Skin of body (tissue), 2 donors: ENCODE results near the gene TMPRSS3. TPM values are rescaled to one million over a fixed set of nuclear protein-coding genes. Genes with fewer than 3 reads are reported as not detected.

ENCODE experiments used
- DNase-seq: peaks from one replicate; lab custom pipeline; 2025; lab: John Stamatoyannopoulos, UW
- total RNA-seq: library from RNA; depleted of rRNA; stranded (reverse); fragments of >200 nt; gene quantifications from one replicate; pipeline ENCODE4 v1.2.3, GENCODE V29; 2014

The TMPRSS3 gene
- total RNA-seq, 1 donor from 2014 or later, result 0.30 TPM

DNA sequence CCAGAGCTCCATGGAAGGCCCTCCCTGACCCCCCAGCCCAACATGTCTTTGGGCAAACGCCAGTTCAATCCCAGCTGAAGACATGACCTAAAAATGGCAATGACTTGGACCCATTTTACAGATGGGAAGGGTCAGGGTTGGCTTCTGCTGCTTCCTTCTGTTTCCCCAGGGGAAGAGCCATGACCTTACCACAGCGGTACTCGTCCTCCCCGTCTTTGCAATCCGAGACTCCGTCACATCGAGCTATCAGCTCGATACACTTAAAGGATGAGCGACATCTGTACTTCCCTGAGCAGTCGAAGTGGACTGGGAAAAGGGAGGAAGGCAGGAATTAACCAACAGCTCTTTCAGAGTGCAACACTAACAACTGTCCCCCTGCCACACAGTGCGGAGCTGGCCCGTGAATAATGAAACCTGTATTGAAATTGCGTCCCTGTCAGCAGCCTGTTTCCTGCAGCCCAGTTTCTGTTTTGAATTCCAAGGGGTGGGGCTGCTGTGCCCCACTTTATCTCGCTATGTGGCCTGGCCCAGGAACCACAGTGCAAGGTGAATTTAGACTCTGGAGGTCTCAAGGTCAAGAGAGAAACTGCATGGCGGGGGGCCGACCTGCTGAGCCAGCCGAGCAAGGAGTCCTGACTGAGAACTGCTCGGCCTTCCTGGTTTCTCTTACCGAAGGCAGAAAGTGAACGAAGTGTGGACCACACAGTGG lies 7.0 kb downstream of the TMPRSS3 start:
- DNase-seq, result no peak

DNA sequence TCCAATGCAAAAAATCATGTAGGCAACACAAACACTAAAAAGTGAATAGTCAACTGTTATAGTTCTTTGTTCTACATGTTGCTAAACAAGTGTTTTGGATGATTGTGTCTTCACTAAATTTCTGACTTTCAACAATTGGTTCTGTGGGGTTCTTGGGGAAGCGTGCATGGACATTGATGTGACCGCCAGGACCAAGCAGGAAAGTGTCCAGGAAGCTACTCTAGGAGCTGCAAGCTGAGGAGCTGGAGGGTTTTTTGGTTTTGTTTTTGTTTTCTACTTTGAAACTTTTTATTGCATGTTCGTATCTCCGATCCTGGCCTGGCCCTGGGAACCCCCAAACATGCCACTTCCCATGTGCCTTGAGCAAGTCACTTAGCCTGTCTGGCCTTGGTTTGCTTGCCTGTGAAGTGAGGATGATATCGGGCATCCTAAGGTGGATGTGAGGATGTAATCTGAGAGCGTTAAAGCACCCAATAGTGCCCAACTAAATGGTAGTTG lies 8.0 kb downstream of the TMPRSS3 start:
- DNase-seq, result no peak

DNA sequence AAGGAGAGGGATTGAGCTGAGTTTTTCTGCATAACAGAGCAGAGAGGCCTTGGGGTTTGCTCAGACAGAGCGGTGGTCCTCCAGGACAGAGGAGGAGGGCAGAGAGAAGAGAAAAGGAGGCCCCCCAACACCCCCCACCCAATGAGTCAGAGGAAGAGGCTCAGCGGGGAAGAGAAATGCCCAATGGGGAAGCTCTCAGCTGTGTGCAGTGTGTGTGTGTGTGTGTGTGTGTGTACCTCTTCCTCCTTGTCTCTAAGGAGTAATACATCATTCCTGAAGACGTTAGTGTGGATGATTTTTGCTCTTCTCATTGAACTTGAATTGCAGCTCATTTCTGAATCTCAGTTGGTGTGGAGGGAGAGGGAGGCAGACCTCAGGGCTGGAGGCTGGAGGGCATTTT lies 8.7 kb downstream of the TMPRSS3 start:
- DNase-seq, result no peak

DNA sequence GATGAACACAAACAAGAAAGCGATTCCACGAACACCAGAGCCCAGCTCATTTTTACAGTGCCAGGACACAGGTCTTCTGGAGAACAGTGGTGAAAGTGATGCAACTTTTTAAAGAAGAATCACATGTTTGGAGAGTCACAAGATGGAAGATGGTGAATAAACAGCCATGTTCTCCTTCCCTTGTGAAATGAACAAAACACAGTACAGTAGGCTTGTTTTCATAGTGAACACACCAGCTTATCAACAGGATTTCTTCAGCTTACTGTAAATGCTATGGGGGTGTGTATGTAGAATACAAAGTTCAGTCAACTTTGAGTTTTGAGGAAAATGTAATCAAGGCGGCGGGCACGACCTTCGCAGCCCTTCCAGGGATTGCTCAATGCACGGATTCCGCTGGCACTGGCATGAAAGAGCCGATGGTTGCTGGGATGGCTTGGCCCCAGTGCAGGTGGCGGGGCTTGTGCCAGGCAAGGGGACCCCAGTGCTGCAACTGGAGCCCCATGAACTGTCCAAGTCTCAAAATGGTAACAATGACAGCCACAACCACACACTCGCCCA lies 9.7 kb downstream of the TMPRSS3 start:
- DNase-seq, result no peak

DNA sequence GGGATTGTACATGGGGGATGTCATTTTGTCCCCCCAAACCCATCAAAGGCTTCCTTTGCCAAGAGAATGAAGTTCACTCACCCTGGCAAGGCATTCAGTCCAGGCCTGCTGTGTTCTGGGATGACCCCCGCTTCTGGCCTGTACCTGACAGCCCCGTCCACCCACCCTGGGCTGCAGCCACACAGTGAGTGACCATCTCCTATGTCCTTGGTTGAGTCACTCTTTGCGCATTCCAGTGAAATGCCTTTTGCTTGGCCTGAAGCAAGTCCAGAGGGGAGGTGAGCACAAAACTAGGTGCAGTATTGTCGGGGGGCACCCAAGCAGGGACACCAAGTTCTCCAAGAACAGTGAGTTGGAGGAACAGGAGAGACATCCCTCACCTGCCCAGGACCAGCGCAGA lies 10.2 kb downstream of the TMPRSS3 start:
- DNase-seq, result no peak

DNA sequence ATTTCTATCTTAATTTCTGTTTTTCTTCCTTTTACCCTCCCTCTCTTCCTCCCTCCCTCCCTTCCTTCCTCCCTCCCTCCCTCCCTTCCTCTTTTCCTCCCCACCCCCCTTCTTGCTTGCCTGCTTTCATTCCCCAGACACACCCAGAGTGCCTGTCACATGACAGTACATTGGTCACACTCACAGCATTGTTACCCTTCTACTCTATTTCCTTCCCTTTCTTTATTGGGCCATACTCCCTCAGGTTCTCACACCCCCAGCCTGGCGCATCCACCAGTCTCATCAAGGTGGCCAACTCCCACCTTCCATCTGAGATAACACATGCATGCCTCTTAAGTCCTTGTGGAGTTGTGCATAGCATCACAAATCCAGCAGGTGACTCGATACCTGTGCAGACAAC lies 10.9 kb downstream of the TMPRSS3 start:
- DNase-seq, result no peak

DNA sequence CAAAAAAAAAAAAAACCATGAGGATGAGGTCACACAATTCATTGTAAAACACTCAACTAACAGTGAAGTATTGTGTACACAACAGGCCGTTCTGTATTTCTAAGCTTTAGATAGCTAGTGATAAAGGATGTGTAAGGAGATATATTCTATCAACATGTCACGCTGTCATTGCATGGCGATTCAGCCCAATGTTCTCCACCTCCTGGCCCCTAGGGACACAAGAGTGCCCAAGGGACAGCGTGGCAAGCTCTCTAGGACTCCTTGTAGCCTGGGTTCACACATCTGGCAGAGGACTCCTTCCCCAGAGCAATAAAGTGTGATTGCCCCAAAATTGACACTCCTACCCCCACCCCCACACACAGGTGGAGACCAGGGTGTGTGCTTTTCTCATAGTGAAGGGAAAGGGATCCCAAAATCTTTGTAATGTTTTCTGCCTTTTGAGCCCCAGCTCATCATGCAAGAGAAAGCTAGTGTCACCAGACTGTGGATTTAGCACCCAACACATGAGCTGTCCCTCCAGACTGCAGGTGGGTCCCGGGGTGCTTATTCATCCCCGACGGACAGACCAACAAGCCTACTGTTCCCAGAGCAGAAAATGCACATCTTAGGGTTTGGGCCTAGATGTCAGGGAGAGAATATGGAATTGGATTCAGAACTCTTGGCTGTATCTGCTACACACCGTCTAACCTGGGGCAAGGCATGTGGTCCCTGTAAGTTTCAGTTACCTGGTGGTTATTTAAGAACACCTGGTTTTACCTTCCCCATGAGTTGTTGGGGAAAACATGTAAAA lies 11.5 kb downstream of the TMPRSS3 start:
- DNase-seq, result no peak

DNA sequence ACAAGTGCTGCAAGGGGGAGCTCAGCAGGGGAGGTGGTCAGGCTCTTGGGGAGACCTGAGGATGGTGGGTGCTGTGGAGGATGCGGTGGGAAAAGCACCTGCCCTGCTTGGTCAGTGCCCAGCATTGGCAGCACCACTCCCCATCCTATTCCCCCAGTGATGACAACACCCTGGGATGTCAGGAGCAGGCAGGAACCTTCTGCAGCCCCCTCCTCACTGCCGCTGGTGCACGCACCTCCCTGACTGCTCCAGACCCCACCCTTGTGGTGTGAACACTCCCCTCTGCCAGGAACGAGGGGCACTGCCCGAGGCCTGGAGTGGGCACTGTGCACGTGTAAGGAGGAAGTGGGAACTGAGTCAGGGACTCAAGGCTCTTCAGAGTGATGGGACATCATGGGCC lies 12.5 kb downstream of the TMPRSS3 start:
- no peak for DNase-seq

DNA sequence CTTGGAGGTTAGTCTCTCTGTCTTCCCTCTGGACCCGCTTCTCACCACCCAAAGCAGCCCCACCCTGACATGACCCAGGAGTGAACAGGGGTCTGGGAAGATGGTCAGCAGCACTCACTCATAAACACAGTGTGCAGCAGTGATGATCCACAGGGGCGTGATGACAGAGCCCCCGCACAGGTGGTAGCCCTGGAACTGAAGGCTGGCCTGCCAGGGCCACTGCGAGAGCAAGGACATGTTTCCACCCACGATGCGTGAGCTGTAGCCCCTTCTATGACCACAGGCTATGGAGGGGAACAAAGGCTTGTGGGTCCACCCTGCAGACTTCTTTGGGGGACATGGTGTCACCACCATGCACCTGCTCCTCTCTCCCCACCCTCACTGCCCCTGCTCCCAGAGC lies 12.9 kb downstream of the TMPRSS3 start:
- DNase-seq, result no peak

DNA sequence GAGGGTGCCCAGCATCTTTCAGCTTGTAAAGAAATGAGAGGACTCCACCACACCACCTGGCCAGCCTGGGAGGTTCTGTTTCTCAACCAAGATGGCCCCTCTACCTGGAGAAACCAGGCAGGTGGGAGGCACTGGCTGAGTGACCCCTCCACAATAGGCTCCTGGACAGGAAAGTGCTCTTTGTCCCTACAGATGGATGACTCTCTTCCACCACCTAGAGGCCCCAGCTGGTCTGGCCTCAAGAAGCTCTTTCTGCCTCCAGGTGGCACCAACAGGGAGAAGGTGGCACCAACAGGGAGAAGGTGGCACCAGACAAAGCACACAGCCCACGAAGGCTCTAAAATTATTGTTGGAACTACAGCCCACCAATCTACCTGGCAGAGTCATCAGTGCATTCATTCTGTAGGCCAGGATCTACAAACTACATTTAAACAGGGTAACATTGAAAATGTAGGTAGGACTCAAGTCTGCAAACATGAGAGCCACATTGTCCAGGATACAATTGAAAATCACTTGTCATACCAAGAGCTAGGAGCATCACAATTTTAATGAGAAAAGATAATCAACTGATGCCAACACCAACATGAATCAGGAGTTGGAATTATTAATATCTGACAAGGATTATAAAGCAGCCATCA lies 14.4 kb downstream of the TMPRSS3 start:
- no peak for DNase-seq

DNA sequence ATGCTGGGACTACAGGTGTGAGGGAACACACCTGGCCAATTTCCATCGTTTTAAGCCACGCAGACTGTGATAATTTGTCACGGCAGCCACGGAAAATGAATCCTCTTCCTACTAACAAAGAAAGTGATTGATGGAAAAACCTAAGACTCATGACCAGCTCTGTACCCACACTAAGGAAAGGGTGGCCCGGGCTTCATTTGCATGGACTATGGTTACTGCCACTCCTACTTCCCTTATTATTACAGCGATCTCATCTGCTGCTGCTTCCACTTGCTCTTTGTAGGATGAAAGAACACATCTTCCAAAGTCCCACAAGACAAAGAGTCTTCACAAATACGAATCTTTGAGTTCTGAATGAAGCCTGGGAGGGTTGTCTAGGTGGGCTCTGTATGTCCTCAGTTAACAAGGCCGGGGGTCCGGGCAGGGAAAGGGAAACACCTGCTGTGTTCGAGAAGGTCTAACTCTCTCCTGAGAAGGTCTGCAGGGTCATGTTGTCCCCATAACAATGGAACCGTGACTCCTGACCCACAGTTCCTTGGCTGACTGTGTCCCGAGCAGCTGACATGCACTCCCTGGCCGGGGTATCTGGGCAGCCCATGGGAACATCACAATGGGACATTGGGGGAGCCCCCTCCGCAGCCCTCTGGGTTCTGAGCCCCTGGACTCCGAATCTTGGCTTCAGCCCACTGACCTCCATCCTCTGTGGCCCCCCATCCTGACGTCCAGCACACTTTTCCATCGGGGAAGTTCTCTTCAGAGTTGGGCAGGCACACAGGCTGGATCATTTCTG lies 16.2 kb downstream of the TMPRSS3 start:
- DNase-seq, result no peak

DNA sequence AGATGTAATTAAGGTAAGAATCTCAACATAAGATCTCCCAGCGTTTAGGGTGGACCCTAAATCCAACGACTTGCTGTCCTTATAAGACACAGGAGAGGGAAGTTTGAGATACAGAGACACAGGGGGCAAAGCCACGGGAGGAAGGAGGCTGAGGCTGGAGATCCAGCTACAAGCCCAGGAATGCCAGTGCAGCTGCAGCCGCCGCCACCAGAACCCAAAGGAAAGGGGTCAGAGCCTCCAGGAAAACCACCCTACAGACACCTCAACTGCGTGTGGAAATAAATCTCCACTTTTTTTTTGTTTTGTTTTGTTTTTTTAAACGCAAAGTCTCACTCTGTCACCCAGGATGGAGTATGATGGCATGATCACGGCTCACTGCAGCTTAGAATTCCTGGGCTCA lies 17.4 kb downstream of the TMPRSS3 start:
- no peak for DNase-seq

DNA sequence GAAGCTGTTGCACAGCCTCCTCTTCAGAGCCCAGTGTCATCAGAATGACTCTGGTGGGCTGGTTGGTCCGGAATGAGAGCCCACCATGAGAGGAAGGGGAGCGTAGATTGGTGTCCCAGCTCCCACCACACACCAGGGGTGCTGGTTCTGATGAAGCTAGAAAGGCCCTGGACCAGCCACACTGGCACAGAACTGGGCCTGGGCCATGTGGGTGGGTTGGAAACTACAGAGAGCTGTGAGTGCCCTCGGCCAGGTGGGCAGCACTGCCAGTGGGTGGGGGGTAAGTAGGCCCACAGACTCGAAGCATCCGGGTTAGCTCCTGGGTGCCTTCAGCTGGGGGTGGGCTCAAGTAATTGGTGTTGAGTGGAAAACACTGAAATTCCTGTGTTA lies 17.9 kb downstream of the TMPRSS3 start:
- no peak for DNase-seq

DNA sequence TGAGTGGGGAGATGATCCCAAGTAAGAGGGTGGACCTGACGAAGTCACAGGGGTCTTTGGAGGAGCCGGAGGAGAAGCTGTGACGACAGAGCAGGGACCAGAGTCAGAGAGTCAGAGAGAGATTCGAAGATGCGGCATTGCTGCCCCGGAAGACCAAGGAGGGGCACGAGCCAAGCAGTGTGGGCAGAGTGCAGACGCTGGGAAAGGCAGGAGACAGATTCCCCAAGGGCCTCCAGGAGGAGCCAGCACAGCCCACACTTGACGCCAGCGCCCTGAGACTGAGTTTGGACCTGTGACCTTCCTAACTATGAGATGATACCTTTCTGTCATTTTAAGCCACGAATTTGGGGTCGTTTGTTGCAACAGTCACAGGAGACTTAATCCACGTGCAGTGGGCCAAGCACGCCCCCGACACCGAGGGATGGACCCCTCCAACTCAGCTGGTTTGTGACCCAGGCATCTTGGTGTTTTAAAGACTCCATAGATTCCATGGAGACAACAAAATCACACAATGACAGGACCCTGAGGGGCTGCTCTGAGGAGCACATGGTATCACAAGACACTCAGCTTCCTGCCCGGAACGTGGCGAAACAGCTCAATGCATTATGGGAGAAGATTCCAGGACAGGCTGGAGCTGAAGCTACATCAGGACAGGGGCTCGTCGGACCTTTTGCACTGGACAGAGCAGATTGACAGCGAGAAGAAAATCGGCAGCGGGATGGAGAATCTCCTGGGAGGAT lies 18.5 kb downstream of the TMPRSS3 start:
- no peak for DNase-seq

DNA sequence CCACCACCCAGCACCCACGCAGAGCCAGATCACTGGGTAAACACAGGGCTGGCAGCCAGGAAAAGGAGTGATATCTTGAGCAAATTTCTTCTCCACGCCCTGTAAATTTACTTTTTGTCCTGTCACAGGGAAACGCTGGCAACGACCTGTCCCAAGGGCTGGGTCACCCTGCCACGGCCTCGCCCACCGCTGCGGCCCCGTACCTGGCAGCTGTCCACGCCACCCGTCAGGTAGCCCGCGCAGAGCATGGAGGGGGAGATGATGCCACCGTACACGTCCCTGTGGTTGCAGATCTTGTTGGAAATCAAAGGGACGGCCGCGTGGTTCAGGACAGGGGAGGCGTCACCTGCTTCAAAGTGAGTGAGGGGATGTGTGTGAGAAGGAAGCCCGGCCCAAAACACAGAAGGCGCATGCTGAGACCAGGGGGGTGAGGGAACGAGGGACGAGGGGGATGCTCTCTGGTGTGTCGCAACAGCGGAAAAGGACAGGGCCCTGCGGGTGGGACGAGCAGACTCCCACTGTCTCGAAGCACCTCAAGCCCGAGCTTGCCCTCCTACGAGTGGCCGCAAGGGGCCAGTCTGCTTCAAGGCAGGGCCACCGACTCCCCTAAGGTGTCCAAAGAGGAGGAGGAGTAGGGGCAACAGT lies 19.4 kb downstream of the TMPRSS3 start:
- no peak for DNase-seq

DNA sequence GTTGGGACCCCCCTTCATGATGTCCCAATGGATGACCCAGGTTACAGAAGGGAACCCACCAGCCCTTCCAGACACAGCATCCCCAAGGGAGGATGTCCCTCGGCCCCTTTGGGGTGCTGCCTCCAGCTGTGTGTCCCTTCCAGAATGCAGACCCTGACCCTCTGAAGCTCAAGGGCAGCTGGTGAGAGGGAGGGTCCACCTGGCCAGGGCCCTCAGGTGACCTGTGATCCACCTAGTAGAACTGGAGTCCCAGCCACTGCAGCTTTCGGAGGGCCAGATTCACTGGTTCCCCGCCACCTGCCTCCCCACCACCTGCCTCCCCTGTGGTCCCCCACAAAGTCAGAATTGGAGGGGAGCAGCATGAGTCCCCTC lies 19.9 kb downstream of the TMPRSS3 start:
- no peak for DNase-seq

DNA sequence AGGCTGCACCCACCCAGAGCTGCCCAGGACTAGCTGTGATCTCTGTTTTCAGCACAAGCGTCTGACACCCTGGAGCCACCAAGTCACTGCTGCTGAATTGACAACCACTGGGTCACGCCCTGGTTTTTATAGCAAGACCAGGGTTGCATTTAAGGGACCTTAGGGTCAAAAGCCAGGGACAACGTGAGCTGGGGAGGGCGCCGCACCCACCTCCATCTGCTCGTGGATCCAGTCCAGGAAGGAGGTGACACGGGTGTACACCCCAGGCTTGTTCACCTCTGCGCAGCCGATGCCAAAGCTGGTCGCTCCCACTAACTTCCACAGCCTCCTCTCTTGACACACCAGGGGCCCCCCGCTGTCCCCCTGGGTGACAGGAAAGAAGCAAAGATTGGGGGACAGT lies 20.3 kb downstream of the TMPRSS3 start:
- no peak for DNase-seq

DNA sequence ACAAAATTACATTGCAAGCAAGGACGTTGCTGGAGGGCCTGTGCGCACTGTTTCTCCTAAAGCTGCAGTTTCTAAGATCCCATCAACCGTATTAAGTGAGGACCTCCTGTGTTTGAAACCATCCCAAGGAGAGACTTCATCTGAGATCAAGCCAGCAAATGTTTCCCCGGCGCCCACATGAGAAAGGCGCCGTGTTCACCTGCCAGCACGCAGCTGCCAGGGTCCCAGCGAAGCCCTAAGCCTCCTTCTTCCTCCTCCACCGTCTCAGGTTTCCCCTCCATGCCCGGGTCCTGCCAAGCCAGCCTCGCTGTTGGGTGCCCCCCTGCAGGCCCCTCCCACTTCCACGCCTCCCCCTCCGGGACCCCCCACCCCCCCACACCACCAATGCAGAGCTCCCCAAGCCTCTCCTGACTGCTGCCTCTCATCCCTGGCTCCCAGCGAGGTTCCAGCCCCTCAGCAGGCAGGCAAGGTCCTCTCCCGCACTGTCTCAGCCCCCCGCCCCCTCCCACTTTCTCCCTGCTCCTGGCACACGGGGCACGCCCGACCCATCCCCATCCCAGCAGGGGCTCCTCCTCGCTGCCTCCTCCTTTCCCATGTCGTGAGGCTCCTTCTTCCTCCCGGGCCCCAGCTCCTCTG lies 20.9 kb downstream of the TMPRSS3 start:
- DNase-seq, result no peak

DNA sequence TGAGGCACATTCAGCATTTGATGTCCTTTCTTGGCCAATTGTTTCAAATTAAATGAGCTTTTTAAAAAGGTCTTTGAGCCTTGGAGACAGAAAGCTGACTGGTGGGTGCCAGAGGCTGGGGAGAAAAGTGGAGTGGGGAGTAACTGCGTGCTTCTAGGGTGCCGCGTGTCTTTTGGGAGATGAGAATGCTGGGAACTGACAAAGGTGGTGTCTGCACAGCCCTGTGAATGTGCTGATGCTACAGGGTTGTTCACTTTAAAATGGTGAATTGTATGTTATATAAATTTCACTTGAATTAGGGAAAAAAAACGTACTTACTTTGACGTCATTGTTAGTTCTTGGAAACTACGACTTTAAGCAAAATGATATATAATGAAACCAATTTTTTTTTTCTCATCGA lies 21.4 kb downstream of the TMPRSS3 start:
- no peak for DNase-seq
